ENCODE results near the gene TTC7B.

DNA sequence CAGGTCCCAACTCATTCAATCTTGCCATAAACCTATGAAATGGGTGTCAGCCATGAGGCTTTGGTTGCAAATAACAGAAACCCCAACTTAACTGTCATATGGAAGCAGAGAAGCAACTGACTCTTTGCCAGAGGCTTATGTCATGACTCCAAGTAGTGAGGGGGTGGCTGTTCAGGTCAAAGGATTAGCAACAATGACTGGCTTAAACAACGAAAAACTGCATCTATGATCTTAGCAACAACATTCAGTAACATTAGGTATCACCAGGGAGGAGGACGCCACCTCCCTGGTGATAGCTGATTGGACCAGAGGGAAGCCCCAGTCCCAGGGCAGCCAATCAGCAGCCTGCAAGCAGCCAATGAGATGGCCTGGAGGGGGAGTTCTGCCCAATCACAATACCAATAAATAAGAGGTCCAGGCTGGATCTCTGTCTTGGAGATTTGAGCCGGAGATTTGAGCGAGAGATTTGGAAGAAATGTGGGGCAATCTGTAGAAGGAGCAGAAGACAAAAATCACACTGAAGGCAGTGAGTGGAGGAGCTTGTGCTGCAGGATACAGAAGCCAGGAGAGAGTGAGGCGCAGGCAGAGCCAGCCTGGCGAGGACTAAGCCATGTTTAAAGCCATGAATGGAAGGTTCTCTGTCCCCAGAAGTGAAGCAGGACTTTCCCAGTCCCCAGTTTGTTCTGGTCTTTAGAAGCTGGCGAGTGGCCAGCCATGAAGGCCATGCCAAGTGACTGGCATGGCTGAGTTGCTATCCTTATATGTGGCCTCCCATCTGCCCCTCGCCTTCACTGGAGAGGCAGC, 326.1 kb downstream of the TTC7B start:
- no peak for TF ChIP-seq POLR2A (IDR thresholded peaks at IDR 0.05; ENCODE audit: low read depth, low read length)
- no peak for TF ChIP-seq TAF1 (IDR thresholded peaks at IDR 0.05; ENCODE audit: borderline replicate concordance, low read depth, low read length)
